ENCODE measurements around the gene BLOC1S5.
A peak's percentile ranks its signal among the peaks of the same experiment; 100 is the strongest.

Gene BLOC1S5

DNA sequence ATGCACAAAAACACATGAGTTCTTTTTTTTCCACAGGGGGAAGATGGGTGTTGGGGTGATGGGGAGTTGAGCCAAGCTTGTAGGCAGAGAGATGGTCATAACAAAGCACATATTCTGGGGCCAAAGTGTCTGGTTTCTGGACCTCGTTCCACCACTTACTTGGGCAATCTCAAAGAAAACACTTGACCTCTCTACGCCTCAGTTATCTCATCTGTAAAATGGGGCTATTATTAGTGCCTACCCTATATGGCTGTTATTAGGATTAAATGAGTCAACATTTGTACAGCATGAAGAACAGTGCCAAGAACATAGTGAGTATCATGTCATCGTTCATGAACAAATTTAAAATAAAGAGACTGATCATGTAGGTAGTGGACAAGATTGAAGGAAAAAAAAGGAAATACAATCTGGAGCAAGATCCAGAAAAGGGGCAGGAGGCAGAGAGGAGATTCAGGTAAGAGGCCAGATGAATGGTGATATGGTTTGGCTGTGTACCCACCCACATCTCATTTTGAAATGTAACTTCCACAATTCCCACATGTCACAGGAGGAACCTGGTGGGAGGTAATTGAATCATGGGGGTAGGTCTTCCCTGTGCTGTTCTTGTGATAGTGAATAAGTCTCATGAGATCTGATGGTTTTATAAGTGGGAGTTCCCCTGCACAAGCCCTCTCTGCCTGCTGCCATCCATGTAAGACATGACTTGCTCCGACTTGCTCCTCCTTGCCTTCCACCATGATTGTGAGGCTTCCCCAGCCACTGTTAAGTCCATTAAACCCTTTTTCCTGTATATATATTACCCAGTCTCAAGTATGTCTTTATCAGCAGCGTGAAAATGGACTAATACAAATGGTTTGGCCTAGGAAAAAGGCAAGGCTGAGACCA lies 23.9 kb upstream of the BLOC1S5 start:
- TF ChIP-seq, protein P1, sequence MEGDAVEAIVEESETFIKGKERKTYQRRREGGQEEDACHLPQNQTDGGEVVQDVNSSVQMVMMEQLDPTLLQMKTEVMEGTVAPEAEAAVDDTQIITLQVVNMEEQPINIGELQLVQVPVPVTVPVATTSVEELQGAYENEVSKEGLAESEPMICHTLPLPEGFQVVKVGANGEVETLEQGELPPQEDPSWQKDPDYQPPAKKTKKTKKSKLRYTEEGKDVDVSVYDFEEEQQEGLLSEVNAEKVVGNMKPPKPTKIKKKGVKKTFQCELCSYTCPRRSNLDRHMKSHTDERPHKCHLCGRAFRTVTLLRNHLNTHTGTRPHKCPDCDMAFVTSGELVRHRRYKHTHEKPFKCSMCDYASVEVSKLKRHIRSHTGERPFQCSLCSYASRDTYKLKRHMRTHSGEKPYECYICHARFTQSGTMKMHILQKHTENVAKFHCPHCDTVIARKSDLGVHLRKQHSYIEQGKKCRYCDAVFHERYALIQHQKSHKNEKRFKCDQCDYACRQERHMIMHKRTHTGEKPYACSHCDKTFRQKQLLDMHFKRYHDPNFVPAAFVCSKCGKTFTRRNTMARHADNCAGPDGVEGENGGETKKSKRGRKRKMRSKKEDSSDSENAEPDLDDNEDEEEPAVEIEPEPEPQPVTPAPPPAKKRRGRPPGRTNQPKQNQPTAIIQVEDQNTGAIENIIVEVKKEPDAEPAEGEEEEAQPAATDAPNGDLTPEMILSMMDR (IDR thresholded peaks at IDR 0.05; ENCODE audit: low read depth, low read length) = no peak
- no peak for DNase-seq (ENCODE audit: extremely low read depth, low read depth)

DNA sequence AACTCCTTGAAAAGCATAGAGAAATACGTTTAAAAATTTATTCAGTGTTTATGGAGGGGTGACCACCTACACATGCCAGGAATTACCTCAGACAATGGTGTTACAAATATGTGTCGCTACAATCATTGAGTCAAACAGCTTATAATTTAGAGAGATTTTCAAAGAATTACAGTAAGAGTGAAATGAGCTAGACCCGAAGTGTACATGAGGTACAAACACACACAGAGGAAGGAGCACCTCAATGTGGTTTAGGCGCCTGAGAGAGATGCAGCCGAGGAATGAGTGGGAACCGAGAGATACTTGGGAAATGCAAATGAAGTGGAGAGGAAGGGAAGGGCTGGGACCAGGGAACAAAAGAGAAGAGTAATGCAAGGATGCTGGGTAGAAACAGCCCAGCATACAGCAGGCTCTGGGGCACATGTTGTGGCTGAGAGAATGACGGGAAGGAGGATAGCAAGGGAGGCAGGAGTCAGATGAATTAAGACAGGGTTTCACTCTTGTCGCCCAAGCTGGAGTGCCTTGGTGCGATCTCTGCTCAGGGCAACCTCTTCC lies 22.6 kb upstream of the BLOC1S5 start:
- DNase-seq (ENCODE audit: extremely low read depth, low read depth) = no peak
- TF ChIP-seq, protein P1 (IDR thresholded peaks at IDR 0.05; ENCODE audit: low read depth, low read length) = no peak

DNA sequence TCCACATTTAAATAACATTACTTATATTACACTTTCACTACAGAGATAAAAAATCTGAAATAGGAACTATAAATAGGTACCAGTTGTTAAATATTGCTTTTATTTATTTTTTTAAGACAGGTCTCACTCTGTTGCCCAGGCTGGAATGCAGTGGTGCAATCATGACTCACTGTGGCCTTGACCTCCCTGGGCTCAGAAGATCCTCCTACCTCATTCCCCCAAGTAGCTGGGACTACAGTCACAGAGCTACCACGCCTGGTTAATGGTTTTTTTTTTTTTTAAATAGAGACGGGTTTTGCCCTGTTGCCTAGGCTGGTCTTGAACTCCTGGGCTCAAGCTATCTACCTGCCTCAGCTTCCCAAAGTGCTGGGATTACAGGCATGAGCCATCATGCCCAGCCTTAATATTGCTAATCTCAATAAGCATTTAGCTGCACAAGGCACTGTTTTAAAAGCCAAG lies 20.9 kb upstream of the BLOC1S5 start:
- peak; percentile 46 for DNase-seq (ENCODE audit: extremely low read depth, low read depth)
- TF ChIP-seq, protein P1 (IDR thresholded peaks at IDR 0.05; ENCODE audit: low read depth, low read length) = no peak

DNA sequence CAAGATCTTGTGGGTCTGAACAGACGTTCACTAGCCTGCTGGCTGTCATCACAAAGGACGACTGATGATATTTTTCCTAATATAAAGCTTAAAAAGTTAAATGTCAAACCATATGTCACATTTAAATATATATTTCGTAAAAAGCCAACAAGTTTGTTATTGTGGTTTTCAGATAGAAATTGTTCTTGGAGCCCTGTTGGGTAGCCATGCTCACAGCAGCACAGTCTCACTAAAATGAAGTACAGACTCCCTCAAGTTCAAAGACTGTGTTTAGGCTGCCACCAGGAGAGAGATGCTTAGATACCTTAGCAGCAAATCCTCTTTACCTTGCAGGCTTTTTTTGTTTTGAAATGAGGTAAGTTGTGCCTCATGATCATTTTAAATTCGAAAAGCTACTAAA lies 20.4 kb upstream of the BLOC1S5 start:
- no peak for DNase-seq (ENCODE audit: extremely low read depth, low read depth)
- TF ChIP-seq, protein P1 (IDR thresholded peaks at IDR 0.05; ENCODE audit: low read depth, low read length) = no peak

DNA sequence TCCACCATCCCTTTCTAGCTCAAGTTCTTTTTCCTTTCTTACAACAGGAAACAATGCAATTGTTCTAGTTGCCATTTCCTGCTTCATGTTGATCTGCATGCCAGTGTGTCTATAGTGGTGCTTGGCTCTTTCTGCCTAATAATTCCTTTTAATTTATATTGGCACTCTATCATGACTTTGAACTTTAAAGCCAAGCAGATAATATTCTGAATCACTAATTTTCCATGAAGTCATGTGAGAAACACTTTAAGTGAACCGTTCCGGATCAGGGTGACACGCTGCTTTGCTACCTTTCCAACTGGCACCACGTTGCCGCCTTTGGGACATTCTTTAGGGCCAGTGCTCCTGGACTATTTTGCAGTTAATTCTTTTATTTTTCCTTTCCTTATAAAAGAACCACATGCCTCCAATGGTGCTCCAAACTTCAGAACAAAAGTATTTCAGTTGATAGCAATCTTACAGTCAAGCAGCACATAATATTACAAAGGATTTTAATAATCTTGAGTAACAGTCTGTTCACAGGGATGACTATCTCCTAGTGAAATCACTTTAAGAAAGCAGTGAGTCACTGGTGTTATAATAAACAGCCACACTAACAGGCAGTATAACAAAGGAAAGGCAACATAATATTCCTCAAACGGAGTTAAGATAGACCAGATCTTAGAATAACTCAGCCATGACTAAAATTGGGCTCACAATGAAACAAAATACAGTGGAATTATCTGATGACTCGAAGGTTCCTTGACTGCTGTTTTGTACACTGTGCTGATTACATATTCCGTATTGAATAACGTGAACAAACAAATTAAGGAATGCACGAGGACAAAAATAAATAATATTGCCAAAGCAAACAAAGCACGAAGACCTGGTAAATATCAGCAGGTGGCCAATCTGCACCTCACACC lies 19.0 kb upstream of the BLOC1S5 start:
- peak; percentile 38 for DNase-seq (ENCODE audit: extremely low read depth, low read depth)
- TF ChIP-seq, protein P1 (IDR thresholded peaks at IDR 0.05; ENCODE audit: low read depth, low read length) = no peak

DNA sequence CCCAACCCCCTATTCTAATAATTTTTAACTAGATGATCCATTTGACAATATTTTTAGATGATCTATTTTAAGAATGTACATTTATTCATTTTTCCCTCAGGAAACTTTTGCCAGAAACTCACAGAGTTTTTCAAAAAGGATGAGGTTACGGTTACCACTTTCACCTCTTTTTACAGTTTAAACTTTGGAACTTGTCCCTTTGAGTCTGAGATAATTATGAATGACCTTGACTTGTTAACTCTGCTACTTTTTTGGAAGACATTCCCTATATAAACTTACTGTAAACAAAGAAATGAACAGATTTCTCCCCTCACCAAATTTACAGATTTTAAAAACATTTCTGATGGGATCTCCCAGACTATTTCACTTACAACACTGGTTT lies 18.4 kb upstream of the BLOC1S5 start:
- DNase-seq (ENCODE audit: extremely low read depth, low read depth) = no peak
- TF ChIP-seq, protein P1 (IDR thresholded peaks at IDR 0.05; ENCODE audit: low read depth, low read length) = no peak

Data from AG09319 (cell line).